Activated CD8-positive, alpha-beta T cell treated with anti-CD3 and anti-CD28 coated beads for 36 hours (primary cell): Measurements from ENCODE around the gene TFPI. TPM values are rescaled to one million over a fixed set of nuclear protein-coding genes. Genes with fewer than 3 reads are reported as not detected.

Experiments
- ATAC-seq: fragments of 200-7000 bp; cut with Tn5 transposase; one replicate; pipeline ENCODE4 v1.10.0; 2021; ENCODE audit warnings: mild to moderate bottlenecking, moderate library complexity
- CTCF ChIA-PET: fragments of 350-600 bp; sonication (Branson Sonifier 250); formaldehyde crosslinking; loops from one replicate; lab custom pipeline; 2021; ENCODE audit warnings: antibody characterized with exemption; lab: Charles Lee
- POLR2A ChIA-PET: fragments of 350-600 bp; sonication (Branson Sonifier 250); formaldehyde crosslinking; loops from one replicate; lab custom pipeline; 2021; ENCODE audit warnings: antibody characterized with exemption; lab: Charles Lee
- DNase-seq: peaks from one replicate; pipeline ENCODE4 v3.0.0-alpha.2; 2020
- H3K27ac Mint-ChIP-seq: one replicate; pipeline ENCODE4 v1.8.0; 2021; ENCODE audit warnings: mild to moderate bottlenecking, mixed read lengths
- H3K27me3 Mint-ChIP-seq: one replicate; pipeline ENCODE4 v1.8.0; 2021; ENCODE audit warnings: mixed read lengths
- H3K36me3 Mint-ChIP-seq: one replicate; pipeline ENCODE4 v1.8.0; 2021; ENCODE audit warnings: low read depth, mixed read lengths
- H3K4me1 Mint-ChIP-seq: one replicate; pipeline ENCODE4 v1.8.0; 2021; ENCODE audit warnings: low read depth, mixed read lengths
- H3K4me3 Mint-ChIP-seq: one replicate; pipeline ENCODE4 v1.8.0; 2021; ENCODE audit warnings: mild to moderate bottlenecking, moderate library complexity, mixed read lengths
- H3K9me3 Mint-ChIP-seq: one replicate; pipeline ENCODE4 v1.8.0; 2021; ENCODE audit warnings: mixed read lengths
- intact Hi-C: fragments of 100-400 bp; cut with micrococcal nuclease; formaldehyde crosslinking; loops from one replicate; pipeline ENCODE4 v1.10.0; 2022
- total RNA-seq, 2 experiments: library from RNA; stranded (reverse); gene quantifications; one replicate each; pipeline ENCODE4 v1.2.3, GENCODE V29; 2021
- TF ChIP-seq, protein P1 (sequence below): fragments of 200-600 bp; IDR thresholded peaks from one replicate; pipeline ENCODE4 v1.8.0; 2022; ENCODE audit warnings: antibody characterized with exemption, mild to moderate bottlenecking

TFPI gene
- total RNA-seq, 2 experiments from 2014 or later: not detected

DNA sequence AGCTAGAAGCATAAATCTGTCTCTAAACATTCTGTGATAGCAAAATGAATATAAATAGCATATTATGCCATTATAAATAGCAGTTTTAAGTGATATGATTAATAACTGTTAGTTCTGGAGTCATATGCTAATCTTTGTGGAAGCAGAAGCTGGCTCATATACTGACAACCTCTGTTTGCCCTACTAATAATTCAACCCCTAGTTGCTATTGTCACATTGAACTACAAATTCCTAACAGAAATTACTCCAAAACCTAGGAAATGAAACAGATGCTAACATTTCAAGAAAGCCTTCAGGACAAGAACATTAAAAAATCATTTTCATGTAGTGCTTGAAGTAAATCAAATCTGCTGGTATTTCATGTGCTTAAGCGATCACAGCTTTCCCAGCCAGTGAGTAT, 134.4 kb downstream of the TFPI start:
- Mint-ChIP-seq H3K27ac (no peak overlapping the region), H3K4me3 (no peak overlapping the region), H3K27me3 (no peaks in the 10 kb centered on the region), H3K4me1 (no peaks in the 10 kb centered on the region), H3K36me3 (no peaks in the 10 kb centered on the region), H3K9me3 (no peaks in the 10 kb centered on the region)
- DNase-seq: no peak
- TF ChIP-seq, protein P1, sequence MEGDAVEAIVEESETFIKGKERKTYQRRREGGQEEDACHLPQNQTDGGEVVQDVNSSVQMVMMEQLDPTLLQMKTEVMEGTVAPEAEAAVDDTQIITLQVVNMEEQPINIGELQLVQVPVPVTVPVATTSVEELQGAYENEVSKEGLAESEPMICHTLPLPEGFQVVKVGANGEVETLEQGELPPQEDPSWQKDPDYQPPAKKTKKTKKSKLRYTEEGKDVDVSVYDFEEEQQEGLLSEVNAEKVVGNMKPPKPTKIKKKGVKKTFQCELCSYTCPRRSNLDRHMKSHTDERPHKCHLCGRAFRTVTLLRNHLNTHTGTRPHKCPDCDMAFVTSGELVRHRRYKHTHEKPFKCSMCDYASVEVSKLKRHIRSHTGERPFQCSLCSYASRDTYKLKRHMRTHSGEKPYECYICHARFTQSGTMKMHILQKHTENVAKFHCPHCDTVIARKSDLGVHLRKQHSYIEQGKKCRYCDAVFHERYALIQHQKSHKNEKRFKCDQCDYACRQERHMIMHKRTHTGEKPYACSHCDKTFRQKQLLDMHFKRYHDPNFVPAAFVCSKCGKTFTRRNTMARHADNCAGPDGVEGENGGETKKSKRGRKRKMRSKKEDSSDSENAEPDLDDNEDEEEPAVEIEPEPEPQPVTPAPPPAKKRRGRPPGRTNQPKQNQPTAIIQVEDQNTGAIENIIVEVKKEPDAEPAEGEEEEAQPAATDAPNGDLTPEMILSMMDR: no peak
- ATAC-seq: no peak
- CTCF ChIA-PET: no interaction called here
- intact Hi-C loops: no loop called here
- POLR2A ChIA-PET: no interaction called here

DNA sequence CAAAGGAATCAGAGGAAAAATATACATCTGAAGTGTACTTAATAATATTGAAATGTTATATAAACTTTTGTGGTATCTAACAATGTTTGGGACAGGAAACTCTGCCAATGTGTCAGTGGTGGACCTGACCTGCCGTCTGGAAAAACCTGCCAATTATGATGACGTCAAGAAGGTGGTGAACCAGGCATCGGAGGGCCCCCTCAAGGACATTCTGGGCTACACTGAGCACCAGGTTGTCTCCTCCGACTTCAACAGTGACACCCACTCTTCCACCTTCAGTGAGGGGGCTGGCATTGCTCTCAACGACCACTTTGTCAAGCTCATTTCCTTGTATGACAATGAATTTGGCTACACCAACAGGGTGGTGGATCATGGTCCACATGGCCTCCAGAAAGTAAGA, 138.8 kb downstream of the TFPI start:
- no peaks in the 10 kb centered on the region for H3K27me3 Mint-ChIP-seq
- no peak overlapping the region for H3K4me3 Mint-ChIP-seq
- H3K36me3 Mint-ChIP-seq: no peaks in the 10 kb centered on the region
- ATAC-seq: no peak
- H3K27ac Mint-ChIP-seq: no peak overlapping the region
- intact Hi-C loops: no loop called here
- ChIA-PET POLR2A (no interaction called here), CTCF (no interaction called here)
- DNase-seq: no peak
- H3K4me1 Mint-ChIP-seq: no peaks in the 10 kb centered on the region
- TF ChIP-seq, protein P1: no peak
- no peaks in the 10 kb centered on the region for H3K9me3 Mint-ChIP-seq

Other genes starting within 250 kb of the TFPI start
- 1 to 10 TPM in 1 of 2 experiments, under 1 TPM in 1; 0.68 to 1.3 TPM for gene CALCRL, start 106.2 kb downstream of the TFPI start, total RNA-seq